PFSK-1 (cell line): ENCODE results near the gene PPP4R2.

ENCODE experiments used
- FOXP2 ChIP-seq: optimal IDR thresholded peaks from 2 replicates; pipeline ENCODE3; 2011; ENCODE audit warnings: borderline replicate concordance, control low read depth, inconsistent platforms; ENCODE audit not compliant: insufficient read depth; ENCODE audit errors: extremely low read length, extremely low read depth
- POLR2AphosphoS5 ChIP-seq: IDR thresholded peaks from 2 replicates; pipeline ENCODE4 v1.6.1; 2012; ENCODE audit warnings: low read depth, mild to moderate bottlenecking, control low read depth, low read length, moderate library complexity
- REST ChIP-seq, 2 experiments: IDR thresholded peaks; 2 replicates each; pipeline versions ENCODE4 v1.6.1 to v1.8.0; 2011 to 2012; ENCODE audit warnings: low read depth in 2 of 2, low read length in 2 of 2, control low read depth in 1 of 2, inconsistent platforms in 1 of 2, mild to moderate bottlenecking in 1 of 2, moderate library complexity in 1 of 2; ENCODE audit not compliant: insufficient read depth in 1 of 2
- SIN3A ChIP-seq: IDR thresholded peaks from 2 replicates; pipeline ENCODE4 v1.6.1; 2012; ENCODE audit warnings: mild to moderate bottlenecking, low read length, moderate library complexity, borderline replicate concordance; ENCODE audit not compliant: insufficient read depth
- TAF1 ChIP-seq: IDR thresholded peaks from 2 replicates; pipeline ENCODE4 v1.6.1; 2012; ENCODE audit warnings: low read length, control low read depth, borderline replicate concordance; ENCODE audit not compliant: insufficient read depth

- TF ChIP-seq POLR2AphosphoS5 (no peak), TAF1 (no peak), REST (IDR thresholded peaks at IDR 0.05; ENCODE audit: insufficient read depth in 1 of 2, low read depth in 2 of 2, low read length in 2 of 2) (no peak), FOXP2 (no peak), SIN3A (no peak)
Measured at GRCh38 chr3:73049319-73049718, 52.7 kb downstream of the PPP4R2 start.
